ENCODE measurements around the gene MAP3K15. TPM values are rescaled to one million over a fixed set of nuclear protein-coding genes. Genes with fewer than 3 reads are reported as not detected.

Gene MAP3K15
- total RNA-seq (2021) (0.06 and 0.35 TPM in 2 replicates), Bru-seq, nascent RNA (percentile 16 among the genes with signal in this experiment), BruChase-seq, experiment 1, labeled RNA remaining after a 2-hour chase (percentile 13 among the genes with signal in this experiment), BruChase-seq, experiment 2, labeled RNA remaining after a 6-hour chase (percentile 8 among the genes with signal in this experiment)
- long read RNA-seq, partial matches to known transcripts: 0 of 2 reads
- long read RNA-seq, other reads (novel, unspliced or antisense): 2 of 2 reads

GRCh38 chrX:19514791-19515614 is at the start of gene MAP3K15:
Gene MAP3K15, minus strand, starts transcription at chrX:19515508. Its CDS starts 247 bp downstream, at chrX:19515261.
- DNase-seq (ENCODE audit: low spot score): peak; percentile 45
- TF ChIP-seq CTCF (conservative IDR thresholded peaks at IDR 0.05; ENCODE audit: low read depth, low read length): no peak
- TF ChIP-seq EZH2 (IDR thresholded peaks at IDR 0.05; ENCODE audit: borderline replicate concordance, low read depth, low read length, poor library complexity, severe bottlenecking): no peak
- CTCF ChIA-PET: interaction anchor here (0.6 kb wide), 1 partner anchor 391 kb away, joined by 4 read pairs; no protein-coding TSS in a partner anchor
- peaks cover 5% of the 10 kb centered on the region for H3K27me3 ChIP-seq (replicated peaks; ENCODE audit: insufficient read depth, low read depth, low read length, poor library complexity)
- no peaks in the 10 kb centered on the region for H3K9me3 ChIP-seq (ENCODE audit: low read depth, low read length, poor library complexity, severe bottlenecking)
- POLR2A ChIA-PET (ENCODE audit: low non-redundant PET): no interaction called here
- H3K36me3 ChIP-seq (ENCODE audit: insufficient read depth, low read length, poor library complexity, severe bottlenecking): no peaks in the 10 kb centered on the region
- H3K27ac ChIP-seq (ENCODE audit: low read depth, low read length, poor library complexity, severe bottlenecking): no peak within 1 kb of the TSS
- no TSS peak for BruUV-seq (replicated peaks)
- H3K4me1 ChIP-seq (ENCODE audit: insufficient read depth, low read length, poor library complexity, severe bottlenecking): no peaks in the 10 kb centered on the region
- H3K4me3 ChIP-seq (ENCODE audit: low read depth, low read length, poor library complexity, severe bottlenecking): peak within 1 kb of the TSS; percentile 21
- intact Hi-C loops (cut with micrococcal nuclease; ENCODE audit: unreplicated experiment): no loop called here

GRCh38 chrX:19564606-19565005 is 49.3 kb upstream of the MAP3K15 start:
- ChIA-PET CTCF (no interaction called here), POLR2A (ENCODE audit: low non-redundant PET) (no interaction called here)
- TF ChIP-seq CTCF (conservative IDR thresholded peaks at IDR 0.05; ENCODE audit: low read depth, low read length): no peak
- TF ChIP-seq EZH2 (IDR thresholded peaks at IDR 0.05; ENCODE audit: borderline replicate concordance, low read depth, low read length, poor library complexity, severe bottlenecking): no peak
- intact Hi-C loops (cut with micrococcal nuclease; ENCODE audit: unreplicated experiment): no loop called here
- Histone ChIP-seq H3K36me3 (ENCODE audit: insufficient read depth, low read length, poor library complexity, severe bottlenecking) (no peaks in the 10 kb centered on the region), H3K9me3 (ENCODE audit: low read depth, low read length, poor library complexity, severe bottlenecking) (no peaks in the 10 kb centered on the region), H3K4me1 (ENCODE audit: insufficient read depth, low read length, poor library complexity, severe bottlenecking) (peaks cover 8% of the 10 kb centered on the region), H3K27ac (ENCODE audit: low read depth, low read length, poor library complexity, severe bottlenecking) (no peak overlapping the region), H3K4me3 (ENCODE audit: low read depth, low read length, poor library complexity, severe bottlenecking) (no peak overlapping the region), H3K27me3 (replicated peaks; ENCODE audit: insufficient read depth, low read depth, low read length, poor library complexity) (no peaks in the 10 kb centered on the region)
- no peak for DNase-seq (ENCODE audit: low spot score)
- no TSS peak for BruUV-seq (replicated peaks)

GRCh38 chrX:19563746-19564145 is 48.4 kb upstream of the MAP3K15 start:
- CTCF ChIA-PET: no interaction called here
- DNase-seq (ENCODE audit: low spot score): no peak
- Histone ChIP-seq H3K4me1 (ENCODE audit: insufficient read depth, low read length, poor library complexity, severe bottlenecking) (peaks cover 8% of the 10 kb centered on the region), H3K27ac (ENCODE audit: low read depth, low read length, poor library complexity, severe bottlenecking) (no peak overlapping the region), H3K36me3 (ENCODE audit: insufficient read depth, low read length, poor library complexity, severe bottlenecking) (no peaks in the 10 kb centered on the region), H3K27me3 (replicated peaks; ENCODE audit: insufficient read depth, low read depth, low read length, poor library complexity) (no peaks in the 10 kb centered on the region), H3K9me3 (ENCODE audit: low read depth, low read length, poor library complexity, severe bottlenecking) (no peaks in the 10 kb centered on the region), H3K4me3 (ENCODE audit: low read depth, low read length, poor library complexity, severe bottlenecking) (no peak overlapping the region)
- BruUV-seq (replicated peaks): no TSS peak
- POLR2A ChIA-PET (ENCODE audit: low non-redundant PET): no interaction called here
- intact Hi-C loops (cut with micrococcal nuclease; ENCODE audit: unreplicated experiment): no loop called here
- TF ChIP-seq EZH2 (IDR thresholded peaks at IDR 0.05; ENCODE audit: borderline replicate concordance, low read depth, low read length, poor library complexity, severe bottlenecking) (no peak), CTCF (conservative IDR thresholded peaks at IDR 0.05; ENCODE audit: low read depth, low read length) (no peak)
